Testis (tissue), 2 donors: Measurements from ENCODE around the gene SH3PXD2B.

Source experiments
- POLR2A ChIP-seq: fragments of 450-650 bp; IDR thresholded peaks from one replicate; pipeline ENCODE4 v1.6.1; 2017; ENCODE audit warnings: antibody characterized with exemption, mild to moderate bottlenecking, moderate library complexity
- TF ChIP-seq, protein P1 (sequence below), 3 experiments: fragments of 450-650 bp in 2 of 3; fragments of 200-600 bp in 1 of 3; sonication (generic) in 1 of 3; IDR thresholded peaks; one replicate each; pipeline ENCODE4 v1.5.1; 2016 to 2019; ENCODE audit warnings: antibody characterized with exemption in 3 of 3, mild to moderate bottlenecking in 2 of 3, moderate library complexity in 1 of 3

DNA sequence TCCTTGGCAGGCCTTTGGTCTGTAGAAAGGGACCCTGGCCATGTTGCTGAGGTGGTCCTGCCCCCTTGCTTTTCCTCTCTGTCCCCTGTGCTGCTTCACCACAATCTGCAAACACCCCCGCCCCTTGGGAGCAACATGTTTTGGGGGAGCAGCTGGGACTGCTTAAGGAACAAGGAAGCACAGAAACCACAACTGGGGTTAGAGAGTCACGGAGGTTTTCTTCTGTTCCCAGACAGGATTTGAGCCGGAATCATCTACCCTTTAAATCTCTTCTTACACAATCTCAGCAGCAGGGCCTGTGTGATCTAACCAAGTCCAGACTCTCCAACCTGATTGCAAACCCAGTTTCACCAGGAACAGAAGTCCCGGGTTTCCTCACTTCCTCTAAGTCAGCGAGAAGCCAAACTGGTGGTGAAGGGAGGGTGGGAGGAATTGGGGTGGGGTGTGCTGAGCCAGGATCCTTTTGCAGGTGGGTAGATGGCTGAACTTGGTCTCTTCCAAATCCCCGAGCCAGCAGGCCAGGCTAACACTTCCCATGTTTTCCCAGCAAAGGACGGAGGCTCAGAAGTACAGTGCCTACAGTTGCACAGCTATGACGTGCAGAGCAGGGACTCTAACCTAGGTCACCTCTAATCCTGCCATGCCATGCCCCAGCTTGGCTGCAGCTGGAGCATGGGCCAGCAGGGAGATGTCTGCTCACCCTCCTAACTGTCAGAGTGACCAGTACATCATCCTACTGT is 25.0 kb downstream of the SH3PXD2B start:
- TF ChIP-seq, protein P1, sequence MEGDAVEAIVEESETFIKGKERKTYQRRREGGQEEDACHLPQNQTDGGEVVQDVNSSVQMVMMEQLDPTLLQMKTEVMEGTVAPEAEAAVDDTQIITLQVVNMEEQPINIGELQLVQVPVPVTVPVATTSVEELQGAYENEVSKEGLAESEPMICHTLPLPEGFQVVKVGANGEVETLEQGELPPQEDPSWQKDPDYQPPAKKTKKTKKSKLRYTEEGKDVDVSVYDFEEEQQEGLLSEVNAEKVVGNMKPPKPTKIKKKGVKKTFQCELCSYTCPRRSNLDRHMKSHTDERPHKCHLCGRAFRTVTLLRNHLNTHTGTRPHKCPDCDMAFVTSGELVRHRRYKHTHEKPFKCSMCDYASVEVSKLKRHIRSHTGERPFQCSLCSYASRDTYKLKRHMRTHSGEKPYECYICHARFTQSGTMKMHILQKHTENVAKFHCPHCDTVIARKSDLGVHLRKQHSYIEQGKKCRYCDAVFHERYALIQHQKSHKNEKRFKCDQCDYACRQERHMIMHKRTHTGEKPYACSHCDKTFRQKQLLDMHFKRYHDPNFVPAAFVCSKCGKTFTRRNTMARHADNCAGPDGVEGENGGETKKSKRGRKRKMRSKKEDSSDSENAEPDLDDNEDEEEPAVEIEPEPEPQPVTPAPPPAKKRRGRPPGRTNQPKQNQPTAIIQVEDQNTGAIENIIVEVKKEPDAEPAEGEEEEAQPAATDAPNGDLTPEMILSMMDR (IDR thresholded peaks at IDR 0.05), result no peak
- TF ChIP-seq POLR2A, result no peak
